ENCODE data around the gene LEAP2. TPM values are rescaled to one million over a fixed set of nuclear protein-coding genes. Genes with fewer than 3 reads are reported as not detected.

Gene LEAP2
- total RNA-seq, 4 donors from 2014 or later = 0.57 to 4.2 (median 1.6) TPM

DNA sequence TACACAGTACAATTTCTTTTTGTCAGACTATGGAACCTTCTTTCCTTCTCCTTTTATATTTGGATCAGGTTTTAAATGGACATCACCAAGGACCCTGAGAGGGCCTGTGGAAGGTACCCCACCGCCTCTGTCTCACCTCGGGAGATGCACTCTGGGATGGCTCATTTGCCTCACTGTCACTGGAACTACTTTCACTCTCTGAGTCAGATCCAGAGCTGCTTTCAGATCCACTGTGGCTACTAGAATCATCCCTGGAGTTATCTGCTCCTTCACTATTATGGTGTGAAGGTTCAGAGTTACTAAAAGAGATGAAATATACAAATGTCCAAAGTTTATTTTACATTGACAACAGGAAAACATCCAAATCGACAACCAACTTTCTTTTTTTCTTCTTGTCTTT lies 24.6 kb downstream of the LEAP2 start:
- TF ChIP-seq, protein P1, sequence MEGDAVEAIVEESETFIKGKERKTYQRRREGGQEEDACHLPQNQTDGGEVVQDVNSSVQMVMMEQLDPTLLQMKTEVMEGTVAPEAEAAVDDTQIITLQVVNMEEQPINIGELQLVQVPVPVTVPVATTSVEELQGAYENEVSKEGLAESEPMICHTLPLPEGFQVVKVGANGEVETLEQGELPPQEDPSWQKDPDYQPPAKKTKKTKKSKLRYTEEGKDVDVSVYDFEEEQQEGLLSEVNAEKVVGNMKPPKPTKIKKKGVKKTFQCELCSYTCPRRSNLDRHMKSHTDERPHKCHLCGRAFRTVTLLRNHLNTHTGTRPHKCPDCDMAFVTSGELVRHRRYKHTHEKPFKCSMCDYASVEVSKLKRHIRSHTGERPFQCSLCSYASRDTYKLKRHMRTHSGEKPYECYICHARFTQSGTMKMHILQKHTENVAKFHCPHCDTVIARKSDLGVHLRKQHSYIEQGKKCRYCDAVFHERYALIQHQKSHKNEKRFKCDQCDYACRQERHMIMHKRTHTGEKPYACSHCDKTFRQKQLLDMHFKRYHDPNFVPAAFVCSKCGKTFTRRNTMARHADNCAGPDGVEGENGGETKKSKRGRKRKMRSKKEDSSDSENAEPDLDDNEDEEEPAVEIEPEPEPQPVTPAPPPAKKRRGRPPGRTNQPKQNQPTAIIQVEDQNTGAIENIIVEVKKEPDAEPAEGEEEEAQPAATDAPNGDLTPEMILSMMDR (IDR thresholded peaks at IDR 0.05; ENCODE audit: low read depth) = no peak

DNA sequence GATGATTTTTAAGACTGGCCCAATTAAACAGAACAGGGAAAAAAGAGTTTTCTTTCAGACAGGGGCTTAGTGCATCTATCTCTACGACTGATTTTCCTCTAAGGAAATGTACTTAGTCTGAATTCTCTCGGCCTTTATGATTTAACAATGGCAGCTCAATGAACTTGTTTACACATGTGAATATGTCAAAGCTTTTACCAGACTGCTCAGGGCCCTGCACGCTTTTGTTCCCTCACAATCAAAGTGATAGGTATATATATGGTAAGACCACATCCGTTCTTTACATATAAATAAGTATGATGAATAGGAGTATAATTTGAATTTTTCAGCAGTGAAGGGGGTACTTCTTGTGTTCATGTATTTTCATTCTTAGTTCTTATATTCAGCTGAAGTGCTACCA lies 27.6 kb downstream of the LEAP2 start:
- TF ChIP-seq, protein P1 (IDR thresholded peaks at IDR 0.05; ENCODE audit: low read depth) = no peak

DNA sequence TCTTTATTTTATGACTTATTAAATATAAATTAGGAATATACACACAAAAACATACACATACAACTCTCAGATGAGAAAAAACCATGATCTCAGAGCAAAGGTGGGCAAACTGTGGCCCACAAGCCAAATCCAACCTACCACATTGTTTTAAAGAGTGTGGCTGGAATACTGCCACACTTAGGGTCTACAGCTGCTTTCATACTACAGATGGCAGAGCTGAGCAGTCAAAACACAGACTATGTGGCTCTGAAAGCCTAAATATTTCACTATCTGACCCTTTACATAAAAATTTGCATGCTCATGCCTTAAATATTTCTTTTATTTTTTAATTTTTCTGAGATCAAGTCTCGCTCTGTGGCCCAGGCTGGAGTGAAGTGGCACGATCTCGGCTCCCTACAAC lies 28.3 kb downstream of the LEAP2 start:
- TF ChIP-seq, protein P1 (IDR thresholded peaks at IDR 0.05; ENCODE audit: low read depth) = no peak

DNA sequence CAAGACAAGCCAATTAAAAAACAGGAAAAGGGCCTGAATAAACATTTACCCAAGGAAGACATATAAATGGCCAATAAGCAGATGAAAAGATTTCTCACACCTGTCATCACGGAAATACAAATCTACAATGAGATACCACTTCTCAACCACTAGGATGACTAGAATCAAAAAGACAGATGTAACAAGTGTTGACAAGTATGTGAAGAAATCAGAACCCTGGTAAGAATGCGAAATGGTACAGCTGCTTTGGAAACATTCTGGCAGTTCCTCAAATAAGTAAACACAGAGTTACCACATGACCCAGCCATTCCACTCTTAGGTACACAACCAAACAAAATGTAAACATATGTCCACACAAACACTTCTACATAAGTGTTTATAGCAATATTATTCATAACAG lies 32.5 kb downstream of the LEAP2 start:
- TF ChIP-seq, protein P1 (IDR thresholded peaks at IDR 0.05; ENCODE audit: low read depth) = no peak

DNA sequence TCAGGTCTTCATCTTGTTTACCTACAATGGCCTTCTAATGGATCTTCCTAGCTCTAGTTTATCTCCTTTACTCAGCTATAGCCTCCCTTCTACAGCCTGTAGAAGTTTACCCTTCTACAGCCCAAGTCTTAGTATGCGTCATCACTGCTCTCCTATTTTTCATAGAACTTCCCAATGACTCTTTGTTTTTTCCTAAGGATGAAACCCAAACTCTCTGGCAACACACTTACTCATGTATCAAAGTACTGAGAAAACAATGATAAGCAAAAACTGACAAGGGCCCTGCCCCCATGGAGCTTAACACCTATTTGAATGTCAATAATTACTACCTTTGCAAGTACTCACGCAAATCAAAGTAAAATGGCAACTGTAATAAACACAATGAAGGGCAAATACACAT lies 33.7 kb downstream of the LEAP2 start:
- TF ChIP-seq, protein P1 (IDR thresholded peaks at IDR 0.05; ENCODE audit: low read depth) = no peak

DNA sequence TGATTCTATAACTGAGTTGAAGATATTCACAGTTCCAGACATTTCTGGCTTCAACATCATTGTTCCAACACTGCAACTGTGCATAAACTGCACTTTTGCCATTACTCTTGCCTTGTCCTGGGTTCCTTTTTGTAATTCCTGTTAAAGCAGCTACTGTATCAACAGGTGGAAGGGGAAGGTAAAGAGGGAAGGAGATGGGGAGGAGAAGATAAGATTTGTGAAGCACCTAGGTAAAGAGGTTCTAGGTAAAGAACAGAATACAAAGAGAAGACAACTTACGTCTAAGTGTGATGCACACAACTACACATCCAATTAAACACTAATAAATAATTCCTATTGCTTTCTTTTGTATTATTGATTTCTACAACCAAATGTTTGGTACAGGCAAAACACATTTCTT lies 36.2 kb downstream of the LEAP2 start:
- TF ChIP-seq, protein P1 (IDR thresholded peaks at IDR 0.05; ENCODE audit: low read depth) = no peak

DNA sequence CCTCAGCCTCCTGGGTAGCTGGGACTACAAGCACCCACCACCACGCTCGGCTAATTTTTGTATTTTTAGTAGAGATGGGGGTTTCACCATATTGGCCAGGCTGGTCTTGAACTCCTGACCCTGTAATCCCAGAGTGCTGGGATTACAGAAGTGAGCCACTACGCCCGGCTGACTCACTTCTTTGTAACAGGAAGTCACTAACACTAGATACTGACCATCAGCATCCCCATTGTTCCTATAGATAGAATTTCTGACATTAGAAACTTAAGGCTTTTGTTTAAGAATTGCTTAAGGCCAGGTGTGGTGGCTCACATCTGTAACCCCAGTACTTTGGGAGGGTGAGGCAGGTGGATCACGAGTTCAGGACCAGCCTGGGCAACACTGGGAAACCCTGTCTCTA lies 42.2 kb downstream of the LEAP2 start:
- TF ChIP-seq, protein P1 (IDR thresholded peaks at IDR 0.05; ENCODE audit: low read depth) = no peak

Data from subcutaneous adipose tissue (tissue), 4 donors.